ENCODE results near the gene FTO.

FTO gene

GRCh38 chr16:54160939-54161897 lies 457.3 kb downstream of the FTO start:
- H3K36me3 ChIP-seq (ENCODE audit: control insufficient read depth, insufficient read depth, low read length): no peaks in the 10 kb centered on the region
- DNase-seq (ENCODE audit: low read depth, low spot score): no peak
- no peaks in the 10 kb centered on the region for H3K27me3 ChIP-seq (ENCODE audit: control insufficient read depth, insufficient read depth, low read length)
- H3K4me3 ChIP-seq (ENCODE audit: low read length): no peak overlapping the region
- WGBS (ENCODE audit: insufficient coverage, insufficient read length): no CpG with 5 or more reads among the region's 19 CpGs
- no peak overlapping the region for H3K27ac ChIP-seq (ENCODE audit: low read length)
- H3K9me3 ChIP-seq (ENCODE audit: control insufficient read depth, insufficient read depth, low read length): no peaks in the 10 kb centered on the region
- no peaks in the 10 kb centered on the region for H3K4me1 ChIP-seq (ENCODE audit: control insufficient read depth, insufficient read depth, low read length)

GRCh38 chr16:54163197-54163843 lies 459.4 kb downstream of the FTO start:
- Histone ChIP-seq H3K4me3 (ENCODE audit: low read length) (no peak overlapping the region), H3K36me3 (ENCODE audit: control insufficient read depth, insufficient read depth, low read length) (no peaks in the 10 kb centered on the region), H3K27me3 (ENCODE audit: control insufficient read depth, insufficient read depth, low read length) (no peaks in the 10 kb centered on the region; the same call in 1 of the 2 replicates), H3K9me3 (ENCODE audit: control insufficient read depth, insufficient read depth, low read length) (no peaks in the 10 kb centered on the region), H3K4me1 (ENCODE audit: control insufficient read depth, insufficient read depth, low read length) (no peaks in the 10 kb centered on the region), H3K27ac (ENCODE audit: low read length) (no peak overlapping the region)
- no CpG with 5 or more reads among the region's 10 CpGs for WGBS (ENCODE audit: insufficient coverage, insufficient read length)
- DNase-seq (ENCODE audit: low read depth, low spot score): no peak

GRCh38 chr16:54164789-54165173 lies 460.8 kb downstream of the FTO start:
- Histone ChIP-seq H3K36me3 (ENCODE audit: control insufficient read depth, insufficient read depth, low read length) (no peaks in the 10 kb centered on the region), H3K4me3 (ENCODE audit: low read length) (no peak overlapping the region), H3K27ac (ENCODE audit: low read length) (no peak overlapping the region), H3K27me3 (ENCODE audit: control insufficient read depth, insufficient read depth, low read length) (no peaks in the 10 kb centered on the region; the same call in 1 of the 2 replicates), H3K4me1 (ENCODE audit: control insufficient read depth, insufficient read depth, low read length) (no peaks in the 10 kb centered on the region), H3K9me3 (ENCODE audit: control insufficient read depth, insufficient read depth, low read length) (no peaks in the 10 kb centered on the region)
- WGBS (ENCODE audit: insufficient coverage, insufficient read length): no CpG with 5 or more reads among the region's 3 CpGs
- DNase-seq (ENCODE audit: low read depth, low spot score): no peak

GRCh38 chr16:54165174-54165911 lies 461.4 kb downstream of the FTO start:
- no peak overlapping the region for H3K27ac ChIP-seq (ENCODE audit: low read length)
- H3K27me3 ChIP-seq (ENCODE audit: control insufficient read depth, insufficient read depth, low read length): no peaks in the 10 kb centered on the region; the same call in 1 of the 2 replicates
- no peaks in the 10 kb centered on the region for H3K9me3 ChIP-seq (ENCODE audit: control insufficient read depth, insufficient read depth, low read length)
- WGBS (ENCODE audit: insufficient coverage, insufficient read length): no CpG with 5 or more reads among the region's 12 CpGs
- H3K4me3 ChIP-seq (ENCODE audit: low read length): no peak overlapping the region
- DNase-seq (ENCODE audit: low read depth, low spot score): no peak
- no peaks in the 10 kb centered on the region for H3K36me3 ChIP-seq (ENCODE audit: control insufficient read depth, insufficient read depth, low read length)
- no peaks in the 10 kb centered on the region for H3K4me1 ChIP-seq (ENCODE audit: control insufficient read depth, insufficient read depth, low read length)

- Histone ChIP-seq H3K36me3 (ENCODE audit: control insufficient read depth, insufficient read depth, low read length) (no peaks in the 10 kb centered on the region), H3K4me1 (ENCODE audit: control insufficient read depth, insufficient read depth, low read length) (no peaks in the 10 kb centered on the region), H3K9me3 (ENCODE audit: control insufficient read depth, insufficient read depth, low read length) (no peaks in the 10 kb centered on the region), H3K27me3 (ENCODE audit: control insufficient read depth, insufficient read depth, low read length) (no peaks in the 10 kb centered on the region; the same call in 1 of the 2 replicates), H3K27ac (ENCODE audit: low read length) (no peak overlapping the region), H3K4me3 (ENCODE audit: low read length) (no peak overlapping the region)
- DNase-seq (ENCODE audit: low read depth, low spot score): no peak
- no CpG with 5 or more reads among the region's 8 CpGs for WGBS (ENCODE audit: insufficient coverage, insufficient read length)
Observed at GRCh38 chr16:54165912-54166865, 462.2 kb downstream of the FTO start.

GRCh38 chr16:54169112-54169511 lies 465.2 kb downstream of the FTO start:
- Histone ChIP-seq H3K4me1 (ENCODE audit: control insufficient read depth, insufficient read depth, low read length) (no peaks in the 10 kb centered on the region), H3K36me3 (ENCODE audit: control insufficient read depth, insufficient read depth, low read length) (no peaks in the 10 kb centered on the region), H3K27ac (ENCODE audit: low read length) (no peak overlapping the region), H3K4me3 (ENCODE audit: low read length) (no peak overlapping the region), H3K27me3 (ENCODE audit: control insufficient read depth, insufficient read depth, low read length) (no peaks in the 10 kb centered on the region; the same call in 1 of the 2 replicates), H3K9me3 (ENCODE audit: control insufficient read depth, insufficient read depth, low read length) (no peaks in the 10 kb centered on the region)
- DNase-seq (ENCODE audit: low read depth, low spot score): no peak
- no CpG with 5 or more reads among the region's 5 CpGs for WGBS (ENCODE audit: insufficient coverage, insufficient read length)

GRCh38 chr16:54171626-54172537 lies 467.9 kb downstream of the FTO start:
- no peak overlapping the region for H3K4me3 ChIP-seq (ENCODE audit: low read length)
- no peaks in the 10 kb centered on the region for H3K9me3 ChIP-seq (ENCODE audit: control insufficient read depth, insufficient read depth, low read length)
- no peaks in the 10 kb centered on the region for H3K4me1 ChIP-seq (ENCODE audit: control insufficient read depth, insufficient read depth, low read length)
- no CpG with 5 or more reads among the region's 22 CpGs for WGBS (ENCODE audit: insufficient coverage, insufficient read length)
- no peak overlapping the region for H3K27ac ChIP-seq (ENCODE audit: low read length)
- DNase-seq (ENCODE audit: low read depth, low spot score): no peak
- H3K27me3 ChIP-seq (ENCODE audit: control insufficient read depth, insufficient read depth, low read length): no peaks in the 10 kb centered on the region; the same call in 1 of the 2 replicates
- H3K36me3 ChIP-seq (ENCODE audit: control insufficient read depth, insufficient read depth, low read length): no peaks in the 10 kb centered on the region

GRCh38 chr16:54173490-54173889 lies 469.5 kb downstream of the FTO start:
- Histone ChIP-seq H3K36me3 (ENCODE audit: control insufficient read depth, insufficient read depth, low read length) (no peaks in the 10 kb centered on the region), H3K9me3 (ENCODE audit: control insufficient read depth, insufficient read depth, low read length) (no peaks in the 10 kb centered on the region), H3K4me3 (ENCODE audit: low read length) (no peak overlapping the region), H3K27me3 (ENCODE audit: control insufficient read depth, insufficient read depth, low read length) (no peaks in the 10 kb centered on the region), H3K27ac (ENCODE audit: low read length) (no peak overlapping the region), H3K4me1 (ENCODE audit: control insufficient read depth, insufficient read depth, low read length) (no peaks in the 10 kb centered on the region)
- no CpG with 5 or more reads among the region's 8 CpGs for WGBS (ENCODE audit: insufficient coverage, insufficient read length)
- DNase-seq (ENCODE audit: low read depth, low spot score): no peak

- Histone ChIP-seq H3K27me3 (ENCODE audit: control insufficient read depth, insufficient read depth, low read length) (no peaks in the 10 kb centered on the region), H3K9me3 (ENCODE audit: control insufficient read depth, insufficient read depth, low read length) (no peaks in the 10 kb centered on the region), H3K4me3 (ENCODE audit: low read length) (no peak overlapping the region), H3K27ac (ENCODE audit: low read length) (no peak overlapping the region), H3K4me1 (ENCODE audit: control insufficient read depth, insufficient read depth, low read length) (no peaks in the 10 kb centered on the region), H3K36me3 (ENCODE audit: control insufficient read depth, insufficient read depth, low read length) (no peaks in the 10 kb centered on the region)
- no CpG with 5 or more reads among the region's 5 CpGs for whole genome bisulfite sequencing (ENCODE audit: insufficient coverage, insufficient read length)
- DNase-seq (ENCODE audit: low read depth, low spot score): no peak
Observed at GRCh38 chr16:54174201-54174600, 470.2 kb downstream of the FTO start.

Measured in iPS DF 6.9 (cell line).